GM21360 (cell line): ENCODE data around the gene PRRT3.
"Not testable (repeated sequence)": the region's sequence is repeated elsewhere in the genome, so short reads cannot be mapped to it uniquely, and the experiment has no call there.

Experiments used
- ATAC-seq: cut with Tn5 transposase; IDR thresholded peaks from one replicate; pipeline ENCODE4 v1.9.1; 2021; ENCODE audit warnings: mild to moderate bottlenecking, moderate library complexity; ENCODE audit not compliant: unreplicated experiment

PRRT3 gene

GRCh38 chr3:9918261-9919038 is 33.8 kb downstream of the PRRT3 start:
- no peak for ATAC-seq

DNA sequence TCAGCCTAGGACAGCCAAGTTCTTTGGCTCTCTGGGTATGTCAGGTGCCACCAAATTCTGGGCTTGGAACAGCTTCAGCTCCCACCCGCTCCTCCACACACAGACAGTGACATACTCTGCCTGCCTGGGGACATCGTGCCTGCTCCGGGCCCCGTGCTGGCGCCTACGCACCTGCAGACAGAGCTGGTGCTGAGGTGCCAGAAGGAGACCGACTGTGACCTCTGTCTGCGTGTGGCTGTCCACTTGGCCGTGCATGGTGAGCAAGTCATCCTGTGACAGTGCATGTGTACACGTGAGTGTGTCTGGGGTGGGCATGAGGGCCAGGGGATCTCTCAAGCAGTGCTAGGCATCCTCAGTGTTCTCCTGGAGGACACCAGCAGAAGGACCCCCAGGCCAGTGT is 34.4 kb downstream of the PRRT3 start:
- no peak for ATAC-seq

DNA sequence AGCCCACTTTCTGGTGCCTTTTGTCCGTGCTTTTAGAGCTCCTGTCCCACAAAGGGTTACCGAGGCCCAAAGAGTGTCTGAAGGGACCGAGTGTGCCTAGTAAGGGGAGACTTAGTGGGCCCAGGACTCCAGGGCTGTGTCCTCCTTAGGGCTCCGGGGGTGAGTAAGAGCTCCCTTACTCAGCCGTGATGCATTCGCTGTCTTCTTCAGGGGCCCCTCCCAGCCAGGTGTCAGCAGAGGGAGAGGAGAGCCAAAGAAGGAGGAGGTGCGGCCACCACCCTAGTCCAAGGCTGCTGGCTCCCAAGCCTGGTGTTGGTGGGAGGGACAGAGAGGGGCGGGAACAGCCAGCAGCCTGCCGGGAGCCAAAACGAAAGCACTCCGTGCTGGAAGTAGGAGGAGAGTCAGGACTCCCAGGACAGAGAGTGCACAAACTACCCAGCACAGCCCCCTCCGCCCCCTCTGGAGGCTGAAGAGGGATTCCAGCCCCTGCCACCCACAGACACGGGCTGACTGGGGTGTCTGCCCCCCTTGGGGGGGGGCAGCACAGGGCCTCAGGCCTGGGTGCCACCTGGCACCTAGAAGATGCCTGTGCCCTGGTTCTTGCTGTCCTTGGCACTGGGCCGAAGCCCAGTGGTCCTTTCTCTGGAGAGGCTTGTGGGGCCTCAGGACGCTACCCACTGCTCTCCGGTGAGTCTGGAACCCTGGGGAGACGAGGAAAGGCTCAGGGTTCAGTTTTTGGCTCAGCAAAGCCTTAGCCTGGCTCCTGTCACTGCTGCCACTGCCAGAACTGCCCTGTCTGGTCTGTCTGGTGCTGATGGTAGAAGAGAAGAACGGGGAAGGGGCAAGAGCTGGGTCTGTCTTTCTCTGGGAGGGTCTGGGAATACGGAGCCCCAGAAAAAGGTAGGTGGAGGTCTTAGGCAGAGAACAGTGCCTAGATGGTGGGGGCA is 35.2 kb downstream of the PRRT3 start, which contains the start of gene IL17RC:
Gene IL17RC (plus strand): TSS at position 365 of the 947 bp plus-strand sequence. CDS start 218 bp downstream, at position 583.
- no peak for ATAC-seq

GRCh38 chr3:9916346-9916733 is 35.9 kb downstream of the PRRT3 start:
- no peak for ATAC-seq

- ATAC-seq: no peak
Measured at GRCh38 chr3:9915254-9916141, 36.7 kb downstream of the PRRT3 start.

- ATAC-seq: no peak
Measured at GRCh38 chr3:9914559-9915253, 37.5 kb downstream of the PRRT3 start.

- ATAC-seq: no peak
Measured at GRCh38 chr3:9914011-9914410, 38.2 kb downstream of the PRRT3 start.

- ATAC-seq: no peak
Measured at GRCh38 chr3:9913601-9914000, 38.6 kb downstream of the PRRT3 start.

DNA sequence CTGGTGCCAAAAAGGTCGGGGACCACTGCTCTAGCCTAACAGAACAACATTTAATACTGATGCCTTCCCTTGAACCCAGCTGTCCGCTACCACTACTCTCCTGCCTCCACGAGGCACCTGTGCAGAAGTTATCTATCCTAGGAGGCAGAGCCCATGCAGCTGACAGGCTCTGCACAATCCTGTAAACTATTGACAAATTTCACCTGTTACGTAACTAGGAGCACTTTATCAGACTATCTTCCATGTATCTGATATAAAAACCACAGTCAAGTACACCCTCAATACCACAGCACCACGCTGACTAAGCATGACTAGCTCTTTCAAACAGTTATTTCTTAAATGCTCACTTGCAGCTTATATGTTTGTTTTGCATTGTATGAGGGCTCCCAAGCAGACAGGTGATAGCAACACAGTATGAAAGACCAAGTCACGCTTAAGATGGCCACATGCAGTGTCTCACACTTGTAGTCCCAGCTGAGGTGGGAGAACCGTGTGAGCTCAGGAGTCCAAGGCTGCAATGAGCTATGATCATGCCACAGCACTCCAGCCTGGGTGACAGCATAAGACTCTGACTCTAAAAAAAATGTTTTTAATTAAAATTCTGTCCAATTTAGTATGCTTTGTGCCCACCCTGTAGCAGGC is 39.8 kb downstream of the PRRT3 start:
- ATAC-seq: no peak

DNA sequence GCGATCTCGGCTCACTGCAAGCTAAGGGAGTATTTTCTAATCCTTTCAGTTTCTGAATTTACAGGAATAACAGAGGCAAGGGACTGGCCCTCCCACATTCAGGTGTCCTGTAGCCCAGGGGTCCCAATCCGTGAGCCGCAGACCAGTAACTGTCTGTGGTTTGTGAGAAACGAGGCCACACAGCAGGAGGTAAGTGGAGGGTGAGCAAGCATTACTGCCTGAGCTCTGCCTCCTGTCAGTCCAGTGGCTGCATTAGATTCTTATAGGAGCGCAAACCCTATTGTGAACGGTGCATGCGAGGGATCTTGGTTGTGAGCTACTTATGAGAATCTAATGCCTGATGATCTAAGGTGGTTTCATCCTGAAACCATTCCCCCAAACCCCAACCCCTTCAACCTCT is 40.3 kb downstream of the PRRT3 start:
- no peak for ATAC-seq

GRCh38 chr3:9909221-9910013 is 42.8 kb downstream of the PRRT3 start:
- no peak for ATAC-seq

DNA sequence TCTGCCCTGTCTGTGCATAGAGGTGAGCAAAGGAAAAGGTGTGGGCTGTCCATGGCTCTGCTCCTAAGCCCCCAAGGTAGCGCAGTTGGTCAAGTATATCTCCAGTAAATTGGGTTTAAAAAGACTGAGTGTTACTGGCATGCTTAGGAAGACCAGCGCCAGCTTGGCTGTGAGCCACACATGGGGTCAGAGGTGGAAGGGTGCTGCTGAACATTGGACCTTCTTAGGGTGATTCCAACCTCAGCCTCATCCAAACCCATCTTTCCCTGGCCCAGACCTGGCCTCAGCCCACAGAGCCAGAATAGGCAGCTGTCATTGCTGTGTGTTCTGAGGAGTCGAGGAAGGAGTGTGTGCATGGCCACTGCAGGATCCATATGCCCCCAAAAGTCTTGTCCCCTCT is 43.9 kb downstream of the PRRT3 start:
- no peak for ATAC-seq

GRCh38 chr3:9906480-9906879 is 45.7 kb downstream of the PRRT3 start:
- ATAC-seq: no peak

DNA sequence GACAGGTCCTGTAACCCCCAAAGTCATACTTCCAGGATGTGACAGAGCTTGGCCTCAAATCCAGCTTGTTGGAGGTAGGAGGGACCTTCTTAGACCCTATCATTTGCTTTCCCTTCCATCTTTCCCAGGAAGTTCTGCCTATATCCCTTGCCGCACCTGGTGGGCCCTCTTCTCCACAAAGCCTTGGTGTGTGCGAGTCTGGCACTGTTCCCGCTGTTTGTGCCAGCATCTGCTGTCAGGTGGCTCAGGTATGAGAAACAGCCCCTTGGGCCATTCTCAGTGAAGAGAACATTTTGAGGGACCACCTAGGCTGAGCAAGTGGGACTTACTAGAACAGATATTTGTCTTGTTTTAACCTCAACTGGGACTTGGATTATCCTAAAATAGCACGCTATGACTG is 48.3 kb downstream of the PRRT3 start:
- ATAC-seq: no peak

DNA sequence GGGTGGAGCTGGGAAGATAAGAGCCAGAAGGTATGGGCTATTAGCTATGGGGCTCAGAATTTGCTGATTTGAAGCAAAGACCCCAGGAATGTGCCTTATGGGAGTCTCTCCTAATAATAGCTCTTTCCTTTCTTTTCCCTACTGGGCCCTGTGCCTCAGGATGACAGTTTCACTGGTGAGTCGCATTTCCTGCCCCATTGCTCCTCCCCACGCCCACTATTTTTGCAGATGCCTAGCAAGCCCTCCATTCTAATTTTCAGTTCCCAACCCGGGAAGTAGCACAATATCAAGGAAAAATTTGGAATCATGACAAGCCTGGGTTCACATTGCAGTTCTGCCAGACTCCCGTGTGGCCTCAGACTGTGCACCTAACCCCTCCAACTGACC is 49.0 kb downstream of the PRRT3 start:
- ATAC-seq: no peak

DNA sequence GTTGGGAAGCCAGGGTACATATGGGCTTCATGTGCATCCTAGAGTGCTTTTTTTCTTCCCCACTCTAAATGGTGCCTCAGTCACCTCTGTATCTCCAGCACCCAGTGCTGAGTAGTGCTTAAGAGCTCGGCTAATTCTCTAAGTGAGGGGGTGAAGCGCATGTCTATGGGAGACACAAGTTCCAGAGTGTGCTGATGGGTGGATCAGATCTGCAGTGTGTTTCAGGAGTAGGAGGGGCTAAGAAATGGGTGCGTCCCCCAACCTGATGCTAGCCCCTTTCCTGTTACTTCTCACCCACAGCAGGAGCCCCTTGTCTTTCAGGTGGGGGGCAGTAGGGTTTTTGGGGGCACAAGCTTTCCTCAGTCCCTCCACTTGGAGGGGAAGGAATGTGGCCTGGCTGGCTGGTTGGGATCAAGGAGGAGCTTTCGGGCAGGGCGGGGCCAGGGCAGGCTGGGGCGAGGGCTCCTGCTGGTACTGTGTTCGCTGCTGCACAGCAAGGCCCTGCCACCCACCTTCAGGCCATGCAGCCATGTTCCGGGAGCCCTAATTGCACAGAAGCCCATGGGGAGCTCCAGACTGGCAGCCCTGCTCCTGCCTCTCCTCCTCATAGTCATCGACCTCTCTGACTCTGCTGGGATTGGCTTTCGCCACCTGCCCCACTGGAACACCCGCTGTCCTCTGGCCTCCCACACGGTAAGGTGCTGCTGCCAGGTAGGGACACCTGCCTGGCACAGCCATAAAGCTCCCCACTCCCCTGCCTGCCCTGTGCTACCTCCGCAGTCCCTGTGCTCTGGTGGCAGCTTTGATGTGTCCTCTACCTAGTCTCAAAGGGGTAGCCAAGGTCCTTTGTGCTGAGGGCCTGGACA is 49.6 kb downstream of the PRRT3 start, which contains the start of gene IL17RE:
Gene IL17RE (plus strand): TSS at position 477 of the 866 bp plus-strand sequence. CDS start 85 bp downstream, at position 562.
- ATAC-seq: no peak

- ATAC-seq: no peak
Measured at GRCh38 chr3:9901967-9902366, 50.2 kb downstream of the PRRT3 start.

DNA sequence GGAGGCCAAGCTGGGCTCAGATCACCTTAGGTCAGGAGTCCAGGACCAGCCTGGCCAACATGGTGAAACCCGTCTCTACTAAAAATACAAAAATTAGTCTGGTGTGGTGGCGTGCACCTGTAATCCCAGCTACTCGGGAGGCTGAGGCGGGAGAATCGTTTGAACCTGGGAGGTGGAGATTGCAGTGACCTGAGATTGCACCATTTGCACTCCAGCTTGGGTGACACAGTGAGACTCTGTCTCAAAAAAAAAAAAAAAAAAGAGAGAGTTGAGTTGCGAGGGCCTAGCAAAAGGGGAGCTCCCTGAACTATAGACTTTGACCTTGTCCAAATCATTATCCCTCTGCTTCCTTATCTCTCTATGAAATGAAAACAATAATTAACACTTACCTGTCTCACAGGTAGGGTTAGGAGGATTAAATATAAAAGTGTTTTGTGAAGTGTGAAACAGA is 51.2 kb downstream of the PRRT3 start:
- not testable (repeated sequence) for ATAC-seq
